Stimulated activated CD8-positive, alpha-beta memory T cell treated with anti-CD3 and anti-CD28 coated beads, Interleukin-4, amount 100 ng/mL, for 1 hour (primary cell): Measurements from ENCODE around the gene F13A1.

Experiments used
- DNase-seq, 2 donors: peaks; one replicate each; pipeline ENCODE4 v3.0.0-alpha.2; 2020; ENCODE audit warnings: low read depth in 2 of 2, low spot score in 1 of 2

F13A1 gene

DNA sequence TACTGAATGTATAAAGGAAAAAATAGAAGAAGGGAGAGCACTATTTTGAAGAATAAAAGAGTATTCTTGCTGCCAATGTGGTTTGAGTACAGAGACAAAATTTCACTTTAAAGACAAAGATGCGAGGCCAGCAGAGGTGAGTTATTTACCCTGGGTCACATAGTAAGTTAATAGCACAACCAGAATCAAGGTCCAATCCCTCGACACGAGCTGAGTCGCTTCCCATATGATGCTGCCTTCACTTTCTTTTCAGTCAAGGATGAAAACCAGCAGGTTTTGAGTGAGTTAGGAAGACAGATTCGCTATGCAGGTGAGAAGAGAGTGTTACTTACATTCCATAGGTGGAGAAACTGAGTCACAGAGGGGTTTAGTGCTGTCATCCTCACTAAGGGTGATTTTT, 75.8 kb downstream of the F13A1 start:
- no peak for DNase-seq

DNA sequence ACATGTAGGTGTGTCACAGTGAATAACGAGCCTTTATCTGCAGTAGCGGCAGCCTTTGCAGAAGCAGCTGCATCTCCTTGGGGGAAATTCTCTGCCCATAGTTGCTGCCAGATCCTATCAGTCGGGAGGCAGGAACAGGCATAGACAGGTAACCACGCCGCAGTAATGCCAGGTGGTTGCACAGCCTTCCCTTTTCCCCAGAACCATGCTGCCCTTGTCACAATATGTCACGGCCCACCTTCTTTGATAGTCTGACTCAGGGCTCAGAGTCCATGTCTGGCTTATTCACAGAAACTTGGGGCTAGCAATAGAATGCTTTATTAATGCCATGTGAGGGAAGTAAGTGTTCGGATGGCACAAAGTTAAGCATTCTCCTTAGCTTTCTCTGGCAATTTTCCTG, 76.6 kb downstream of the F13A1 start:
- no peak for DNase-seq

- no peak for DNase-seq
These were observed 80.6 kb downstream of the F13A1 start for GRCh38 chr6:6239598-6240581.

DNA sequence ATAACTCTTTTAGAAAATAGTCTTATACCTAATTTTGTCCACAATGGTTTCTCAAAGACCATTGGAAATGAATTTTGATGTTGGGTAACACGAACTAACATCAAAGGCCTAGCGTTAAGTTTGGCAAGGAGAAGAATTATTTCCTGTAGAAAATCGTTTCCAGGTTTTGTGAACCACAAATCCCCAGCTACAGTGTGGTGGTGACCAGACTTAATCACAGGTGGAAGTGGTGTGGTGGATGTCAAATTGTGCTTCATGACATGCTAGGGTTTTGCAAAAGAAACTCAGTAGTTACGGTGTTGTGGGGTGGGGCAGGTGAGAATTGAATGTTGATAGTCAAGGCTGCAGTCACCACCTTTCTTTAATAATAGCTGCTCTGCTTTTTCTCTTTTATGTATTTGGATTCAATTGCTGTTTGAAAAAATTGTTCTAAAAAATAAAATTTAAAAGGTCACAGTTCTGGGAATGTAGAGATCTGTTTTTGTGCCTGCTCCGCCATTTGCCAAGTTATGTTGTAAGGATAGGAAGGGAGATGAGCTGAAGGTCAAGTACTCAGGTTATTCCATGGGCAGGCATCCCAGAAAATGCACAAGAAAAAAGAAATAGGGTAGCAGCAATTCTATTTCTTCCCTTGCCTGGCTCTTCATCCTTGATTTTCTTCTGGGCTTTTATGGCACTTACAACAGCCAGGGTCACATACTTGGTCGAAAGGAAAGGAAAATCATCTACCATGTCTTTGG, 83.6 kb downstream of the F13A1 start:
- DNase-seq: no peak

DNA sequence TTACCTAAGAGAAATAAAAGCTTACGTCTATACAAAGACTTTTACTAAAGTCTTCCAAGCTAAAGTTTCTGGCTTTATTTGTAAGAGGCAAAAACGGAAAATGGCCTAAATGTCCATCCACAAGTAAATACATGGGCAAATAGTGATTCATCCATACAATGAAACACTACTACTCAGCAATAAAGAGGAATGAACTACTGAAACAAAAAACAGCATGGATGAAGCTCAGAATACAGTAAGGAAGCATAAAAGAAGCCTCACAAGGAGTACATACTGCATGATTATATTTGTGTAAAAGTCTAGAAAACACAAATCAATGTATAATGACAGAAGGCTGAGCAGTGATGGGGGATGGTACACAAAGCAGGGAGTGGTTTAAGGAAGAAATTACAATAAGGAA, 84.7 kb downstream of the F13A1 start:
- DNase-seq: no peak

GRCh38 chr6:6234963-6235362, 85.5 kb downstream of the F13A1 start:
- no peak for DNase-seq

DNA sequence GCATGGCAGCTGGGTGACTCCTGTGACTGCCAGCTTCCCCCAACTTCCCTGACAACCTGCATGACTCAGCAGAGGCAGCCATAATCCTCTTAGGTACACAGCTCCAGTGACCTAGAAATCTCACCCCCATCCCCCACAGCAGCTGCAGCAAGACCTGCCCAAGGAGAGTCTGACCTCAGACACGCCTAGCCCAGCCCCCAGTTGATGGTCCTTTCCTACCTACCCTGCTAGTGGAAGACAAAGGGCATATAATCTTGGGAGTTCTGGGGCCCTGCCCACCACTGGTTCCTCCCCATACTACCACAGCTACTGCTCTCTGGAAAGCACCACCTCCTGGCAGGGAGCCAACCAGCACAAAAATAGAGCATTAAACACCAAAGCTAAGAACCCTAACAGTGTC, 90.2 kb downstream of the F13A1 start:
- no peak for DNase-seq

- no peak for DNase-seq
These were observed 92.6 kb downstream of the F13A1 start for GRCh38 chr6:6227896-6228295.

GRCh38 chr6:6225885-6226529, 94.5 kb downstream of the F13A1 start:
- DNase-seq: no peak

GRCh38 chr6:6224933-6225486, 95.5 kb downstream of the F13A1 start:
- no peak for DNase-seq

DNA sequence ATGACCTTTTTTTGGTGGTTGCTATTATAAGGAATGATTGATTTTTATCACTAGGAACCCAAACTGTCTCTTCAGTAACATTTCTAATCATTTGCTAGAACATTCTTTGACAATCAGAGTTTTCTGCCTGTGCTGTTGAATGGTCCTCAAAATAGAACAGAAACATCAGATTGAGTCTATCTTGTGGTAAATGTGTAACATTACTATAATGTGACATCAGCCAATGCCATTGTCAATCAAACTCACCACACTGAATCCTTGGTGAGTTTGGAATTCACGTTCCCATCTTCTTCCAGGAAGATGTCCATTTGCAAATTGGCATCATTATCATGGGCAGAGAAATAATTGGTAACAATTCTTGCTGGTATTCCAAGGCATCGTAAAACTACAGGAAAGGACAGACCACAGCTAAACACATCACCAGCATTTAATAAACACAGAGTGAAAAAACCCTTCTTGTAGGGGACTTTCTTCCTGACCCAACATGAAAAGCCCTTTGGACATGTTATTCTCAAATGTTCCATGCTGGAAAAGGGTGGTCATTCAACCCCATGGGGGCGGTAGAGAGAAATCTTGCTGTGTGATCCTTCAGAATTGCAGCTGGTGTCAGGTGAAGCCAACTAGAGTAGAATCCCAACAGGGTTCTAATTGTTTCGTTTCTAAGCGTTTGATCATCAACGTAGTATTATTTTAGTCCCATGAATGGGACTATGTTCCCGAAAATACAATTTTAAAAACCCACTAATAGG, 98.5 kb downstream of the F13A1 start:
- no peak for DNase-seq

GRCh38 chr6:6220718-6221117, 99.7 kb downstream of the F13A1 start:
- DNase-seq: no peak

GRCh38 chr6:6219716-6220115, 100.7 kb downstream of the F13A1 start:
- no peak for DNase-seq

GRCh38 chr6:6218759-6219085, 101.7 kb downstream of the F13A1 start:
- no peak for DNase-seq

- DNase-seq: no peak
These were observed 102.4 kb downstream of the F13A1 start for GRCh38 chr6:6217855-6218758.

- no peak for DNase-seq
These were observed 109.5 kb downstream of the F13A1 start for GRCh38 chr6:6210994-6211393.

GRCh38 chr6:6202886-6203285, 117.6 kb downstream of the F13A1 start:
- no peak for DNase-seq

DNA sequence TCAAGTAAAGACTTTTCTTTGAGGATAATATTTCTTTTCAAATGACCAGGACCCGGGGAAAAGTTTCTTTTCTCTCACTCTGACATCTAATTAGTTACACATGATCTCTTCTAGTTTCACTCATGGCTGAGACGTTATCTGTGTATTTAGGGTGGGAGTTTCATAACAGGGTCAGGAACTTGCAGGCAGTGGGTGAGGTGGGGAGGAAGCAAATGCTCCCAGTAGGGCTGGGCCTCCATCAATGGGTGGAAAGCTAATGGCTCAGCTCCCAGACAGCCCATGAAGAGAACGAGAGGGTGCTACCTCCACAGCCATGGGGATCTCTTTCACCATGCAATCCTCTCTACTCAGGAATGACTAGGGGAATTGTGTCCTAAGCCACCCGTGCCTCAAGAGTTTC, 119.3 kb downstream of the F13A1 start:
- DNase-seq: no peak

- DNase-seq: no peak
These were observed 120.8 kb downstream of the F13A1 start for GRCh38 chr6:6199678-6200077.

DNA sequence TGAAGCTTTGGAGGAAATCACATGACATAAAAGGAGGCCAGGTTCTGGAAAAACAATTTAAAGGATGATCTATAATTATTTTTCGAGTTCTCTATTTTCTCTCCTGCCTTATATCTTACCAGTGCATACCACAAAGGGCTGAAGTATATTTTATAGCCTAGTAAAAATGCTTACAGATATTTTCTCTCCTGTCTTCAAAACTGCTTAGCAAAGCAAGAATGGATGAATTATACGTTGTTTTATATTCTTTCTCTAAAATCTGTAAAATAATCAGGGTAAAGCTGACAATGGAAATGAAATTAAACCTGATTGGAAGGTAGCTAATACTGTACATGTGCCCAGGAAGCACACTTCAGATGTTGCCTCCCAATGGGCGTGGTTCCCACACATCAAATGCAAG, 123.7 kb downstream of the F13A1 start:
- no peak for DNase-seq
